ENCODE measurements around the gene CD160.

GRCh38 chr1:145785547-145785946, 66.2 kb downstream of the CD160 start:
- TF ChIP-seq POLR2A (IDR thresholded peaks at IDR 0.05; ENCODE audit: low read length), result no peak
- TF ChIP-seq GATA1 (IDR thresholded peaks at IDR 0.05; ENCODE audit: low read depth, low read length), result no peak

All from erythroblast (primary cell).